Ishikawa (cell line): ENCODE results near the gene SYT7.

Source experiments
- CEBPB ChIP-seq: IDR thresholded peaks from 2 replicates; pipeline ENCODE4 v1.6.1; 2012
- EP300 ChIP-seq: IDR thresholded peaks from 2 replicates; pipeline ENCODE4 v1.6.1; 2012; ENCODE audit warnings: borderline replicate concordance
- RAD21 ChIP-seq: IDR thresholded peaks from 2 replicates; pipeline ENCODE4 v1.6.1; 2012; ENCODE audit warnings: low read depth
- TEAD4 ChIP-seq: IDR thresholded peaks from 2 replicates; pipeline ENCODE4 v1.6.1; 2012

GRCh38 chr11:61567286-61568061 is 13.4 kb downstream of the SYT7 start:
- TF ChIP-seq RAD21 (peak; percentile 31; the same call in 1 of the 2 replicates), TEAD4 (peak; percentile 25; the same call in 1 of the 2 replicates), CEBPB (no peak), EP300 (no peak)
